H1 (cell line): ENCODE measurements around the gene NMT1. TPM values are rescaled to one million over a fixed set of nuclear protein-coding genes. Genes with fewer than 3 reads are reported as not detected.

Experiments used
- RXRA ChIP-seq: IDR thresholded peaks from 2 replicates; pipeline ENCODE4 v1.6.1; 2011; ENCODE audit warnings: low read depth, mild to moderate bottlenecking, low read length, moderate library complexity; ENCODE audit not compliant: insufficient read depth
- polyA plus RNA-seq, 7 experiments: library from polyadenylated mRNA; depleted of rRNA in 3 of 7; stranded (reverse) in 5 of 7; unstranded in 2 of 7; fragments of >200 nt in 5 of 7; fragments of 200-250 nt in 2 of 7; gene quantifications; 1 replicate in 5 of 7; 2 replicates in 1 of 7; 4 replicates in 1 of 7; pipeline versions ENCODE4 v1.2.1 to v1.2.3, GENCODE V29; 2011 to 2013; ENCODE audit warnings: missing spikeins in 2 of 7, mixed read lengths in 2 of 7
- total RNA-seq: library from RNA; stranded (reverse); fragmentation: NEBNext Ultra II Directional; extraction: Animal tissue kit (Norgen Biotek cat#: 25700); gene quantifications from 2 replicates; pipeline ENCODE4 v1.2.1, GENCODE V29; 2021
- TF ChIP-seq, protein P1 (sequence below): fragments of 300-600 bp; sonication (generic); IDR thresholded peaks from 2 replicates; pipeline ENCODE4 v1.7.1; 2012; ENCODE audit warnings: low read length, moderate library complexity, mild to moderate bottlenecking, inconsistent platforms; ENCODE audit not compliant: insufficient replicate concordance

NMT1 gene
- total and polyA plus RNA-seq, 2 of the 8 experiments (the other 6 are each of a cell fraction or from before 2014, with no cell fraction given) = 42.9 to 149 TPM

DNA sequence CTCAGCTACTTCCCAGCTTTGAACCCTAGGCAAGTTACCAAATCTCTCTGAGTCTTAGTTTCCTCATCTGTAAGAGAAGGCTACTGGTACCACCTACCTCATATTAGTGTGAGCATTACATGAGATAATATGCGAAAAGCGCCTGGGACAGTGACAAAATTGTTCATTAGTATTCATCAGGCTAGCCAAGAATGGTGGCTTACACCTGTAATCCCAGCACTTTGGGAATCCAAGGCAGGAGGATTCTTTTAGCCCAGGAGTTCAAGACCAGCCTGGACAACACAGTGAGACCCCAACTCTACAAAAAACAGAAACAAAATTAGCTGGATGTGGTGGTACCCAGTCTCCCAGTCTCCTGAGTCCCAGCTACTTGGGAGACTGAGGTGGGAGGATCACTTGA lies 67.9 kb downstream of the NMT1 start (continued):
- TF ChIP-seq, protein P1, sequence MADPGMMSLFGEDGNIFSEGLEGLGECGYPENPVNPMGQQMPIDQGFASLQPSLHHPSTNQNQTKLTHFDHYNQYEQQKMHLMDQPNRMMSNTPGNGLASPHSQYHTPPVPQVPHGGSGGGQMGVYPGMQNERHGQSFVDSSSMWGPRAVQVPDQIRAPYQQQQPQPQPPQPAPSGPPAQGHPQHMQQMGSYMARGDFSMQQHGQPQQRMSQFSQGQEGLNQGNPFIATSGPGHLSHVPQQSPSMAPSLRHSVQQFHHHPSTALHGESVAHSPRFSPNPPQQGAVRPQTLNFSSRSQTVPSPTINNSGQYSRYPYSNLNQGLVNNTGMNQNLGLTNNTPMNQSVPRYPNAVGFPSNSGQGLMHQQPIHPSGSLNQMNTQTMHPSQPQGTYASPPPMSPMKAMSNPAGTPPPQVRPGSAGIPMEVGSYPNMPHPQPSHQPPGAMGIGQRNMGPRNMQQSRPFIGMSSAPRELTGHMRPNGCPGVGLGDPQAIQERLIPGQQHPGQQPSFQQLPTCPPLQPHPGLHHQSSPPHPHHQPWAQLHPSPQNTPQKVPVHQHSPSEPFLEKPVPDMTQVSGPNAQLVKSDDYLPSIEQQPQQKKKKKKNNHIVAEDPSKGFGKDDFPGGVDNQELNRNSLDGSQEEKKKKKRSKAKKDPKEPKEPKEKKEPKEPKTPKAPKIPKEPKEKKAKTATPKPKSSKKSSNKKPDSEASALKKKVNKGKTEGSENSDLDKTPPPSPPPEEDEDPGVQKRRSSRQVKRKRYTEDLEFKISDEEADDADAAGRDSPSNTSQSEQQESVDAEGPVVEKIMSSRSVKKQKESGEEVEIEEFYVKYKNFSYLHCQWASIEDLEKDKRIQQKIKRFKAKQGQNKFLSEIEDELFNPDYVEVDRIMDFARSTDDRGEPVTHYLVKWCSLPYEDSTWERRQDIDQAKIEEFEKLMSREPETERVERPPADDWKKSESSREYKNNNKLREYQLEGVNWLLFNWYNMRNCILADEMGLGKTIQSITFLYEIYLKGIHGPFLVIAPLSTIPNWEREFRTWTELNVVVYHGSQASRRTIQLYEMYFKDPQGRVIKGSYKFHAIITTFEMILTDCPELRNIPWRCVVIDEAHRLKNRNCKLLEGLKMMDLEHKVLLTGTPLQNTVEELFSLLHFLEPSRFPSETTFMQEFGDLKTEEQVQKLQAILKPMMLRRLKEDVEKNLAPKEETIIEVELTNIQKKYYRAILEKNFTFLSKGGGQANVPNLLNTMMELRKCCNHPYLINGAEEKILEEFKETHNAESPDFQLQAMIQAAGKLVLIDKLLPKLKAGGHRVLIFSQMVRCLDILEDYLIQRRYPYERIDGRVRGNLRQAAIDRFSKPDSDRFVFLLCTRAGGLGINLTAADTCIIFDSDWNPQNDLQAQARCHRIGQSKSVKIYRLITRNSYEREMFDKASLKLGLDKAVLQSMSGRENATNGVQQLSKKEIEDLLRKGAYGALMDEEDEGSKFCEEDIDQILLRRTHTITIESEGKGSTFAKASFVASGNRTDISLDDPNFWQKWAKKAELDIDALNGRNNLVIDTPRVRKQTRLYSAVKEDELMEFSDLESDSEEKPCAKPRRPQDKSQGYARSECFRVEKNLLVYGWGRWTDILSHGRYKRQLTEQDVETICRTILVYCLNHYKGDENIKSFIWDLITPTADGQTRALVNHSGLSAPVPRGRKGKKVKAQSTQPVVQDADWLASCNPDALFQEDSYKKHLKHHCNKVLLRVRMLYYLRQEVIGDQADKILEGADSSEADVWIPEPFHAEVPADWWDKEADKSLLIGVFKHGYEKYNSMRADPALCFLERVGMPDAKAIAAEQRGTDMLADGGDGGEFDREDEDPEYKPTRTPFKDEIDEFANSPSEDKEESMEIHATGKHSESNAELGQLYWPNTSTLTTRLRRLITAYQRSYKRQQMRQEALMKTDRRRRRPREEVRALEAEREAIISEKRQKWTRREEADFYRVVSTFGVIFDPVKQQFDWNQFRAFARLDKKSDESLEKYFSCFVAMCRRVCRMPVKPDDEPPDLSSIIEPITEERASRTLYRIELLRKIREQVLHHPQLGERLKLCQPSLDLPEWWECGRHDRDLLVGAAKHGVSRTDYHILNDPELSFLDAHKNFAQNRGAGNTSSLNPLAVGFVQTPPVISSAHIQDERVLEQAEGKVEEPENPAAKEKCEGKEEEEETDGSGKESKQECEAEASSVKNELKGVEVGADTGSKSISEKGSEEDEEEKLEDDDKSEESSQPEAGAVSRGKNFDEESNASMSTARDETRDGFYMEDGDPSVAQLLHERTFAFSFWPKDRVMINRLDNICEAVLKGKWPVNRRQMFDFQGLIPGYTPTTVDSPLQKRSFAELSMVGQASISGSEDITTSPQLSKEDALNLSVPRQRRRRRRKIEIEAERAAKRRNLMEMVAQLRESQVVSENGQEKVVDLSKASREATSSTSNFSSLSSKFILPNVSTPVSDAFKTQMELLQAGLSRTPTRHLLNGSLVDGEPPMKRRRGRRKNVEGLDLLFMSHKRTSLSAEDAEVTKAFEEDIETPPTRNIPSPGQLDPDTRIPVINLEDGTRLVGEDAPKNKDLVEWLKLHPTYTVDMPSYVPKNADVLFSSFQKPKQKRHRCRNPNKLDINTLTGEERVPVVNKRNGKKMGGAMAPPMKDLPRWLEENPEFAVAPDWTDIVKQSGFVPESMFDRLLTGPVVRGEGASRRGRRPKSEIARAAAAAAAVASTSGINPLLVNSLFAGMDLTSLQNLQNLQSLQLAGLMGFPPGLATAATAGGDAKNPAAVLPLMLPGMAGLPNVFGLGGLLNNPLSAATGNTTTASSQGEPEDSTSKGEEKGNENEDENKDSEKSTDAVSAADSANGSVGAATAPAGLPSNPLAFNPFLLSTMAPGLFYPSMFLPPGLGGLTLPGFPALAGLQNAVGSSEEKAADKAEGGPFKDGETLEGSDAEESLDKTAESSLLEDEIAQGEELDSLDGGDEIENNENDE = no peak
- no peak for TF ChIP-seq RXRA
